ENCODE measurements around the gene TBC1D1. TPM values are rescaled to one million over a fixed set of nuclear protein-coding genes. Genes with fewer than 3 reads are reported as not detected.

TBC1D1 gene
- total RNA-seq, 4 donors from 2014 or later, result 122 to 258 (median 139) TPM

DNA sequence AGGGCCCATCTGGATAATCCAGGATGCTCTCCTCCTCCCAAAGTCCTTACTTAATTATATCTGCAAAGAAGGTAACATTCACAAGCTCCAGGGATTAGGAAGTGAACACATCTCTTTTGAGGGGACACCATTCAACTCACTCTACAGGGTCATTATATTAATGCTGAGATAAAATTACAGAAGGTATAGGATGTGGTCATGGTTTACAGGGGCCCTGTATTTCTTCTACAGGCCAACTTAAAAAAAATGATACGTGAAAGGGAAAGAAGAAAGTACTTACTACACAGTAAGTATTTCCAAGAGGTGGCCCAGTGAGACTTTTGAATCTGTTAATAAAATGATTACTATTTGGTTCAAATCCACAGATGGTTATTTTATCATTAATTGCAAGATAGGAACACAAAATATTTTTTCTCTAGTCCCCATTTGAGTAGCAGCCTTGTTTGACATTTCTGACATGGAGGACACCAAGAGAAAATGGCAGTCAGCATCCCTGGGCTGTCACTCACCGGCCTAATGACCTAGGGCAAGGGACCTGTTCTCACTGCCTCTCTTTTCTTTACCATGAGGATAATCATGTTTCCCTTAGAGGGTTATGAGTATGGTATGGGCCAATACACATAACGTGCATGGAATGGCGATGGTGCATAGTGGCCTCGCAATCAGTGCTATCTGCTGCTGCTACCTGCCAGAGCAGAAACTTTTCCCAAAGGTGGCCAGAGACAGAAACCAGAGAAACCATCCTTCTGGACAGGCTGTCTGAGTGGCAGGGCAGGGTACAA is 209.8 kb downstream of the TBC1D1 start:
- no peak overlapping the region for H3K4me3 ChIP-seq
- TF ChIP-seq POLR2A (IDR thresholded peaks at IDR 0.05) (no peak), EP300 (IDR thresholded peaks at IDR 0.05; ENCODE audit: low read depth) (no peak), POLR2AphosphoS5 (IDR thresholded peaks at IDR 0.05) (no peak)
- TF ChIP-seq, protein P1, sequence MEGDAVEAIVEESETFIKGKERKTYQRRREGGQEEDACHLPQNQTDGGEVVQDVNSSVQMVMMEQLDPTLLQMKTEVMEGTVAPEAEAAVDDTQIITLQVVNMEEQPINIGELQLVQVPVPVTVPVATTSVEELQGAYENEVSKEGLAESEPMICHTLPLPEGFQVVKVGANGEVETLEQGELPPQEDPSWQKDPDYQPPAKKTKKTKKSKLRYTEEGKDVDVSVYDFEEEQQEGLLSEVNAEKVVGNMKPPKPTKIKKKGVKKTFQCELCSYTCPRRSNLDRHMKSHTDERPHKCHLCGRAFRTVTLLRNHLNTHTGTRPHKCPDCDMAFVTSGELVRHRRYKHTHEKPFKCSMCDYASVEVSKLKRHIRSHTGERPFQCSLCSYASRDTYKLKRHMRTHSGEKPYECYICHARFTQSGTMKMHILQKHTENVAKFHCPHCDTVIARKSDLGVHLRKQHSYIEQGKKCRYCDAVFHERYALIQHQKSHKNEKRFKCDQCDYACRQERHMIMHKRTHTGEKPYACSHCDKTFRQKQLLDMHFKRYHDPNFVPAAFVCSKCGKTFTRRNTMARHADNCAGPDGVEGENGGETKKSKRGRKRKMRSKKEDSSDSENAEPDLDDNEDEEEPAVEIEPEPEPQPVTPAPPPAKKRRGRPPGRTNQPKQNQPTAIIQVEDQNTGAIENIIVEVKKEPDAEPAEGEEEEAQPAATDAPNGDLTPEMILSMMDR (IDR thresholded peaks at IDR 0.05), result no peak
- H3K27me3 ChIP-seq, result no peaks in the 10 kb centered on the region
- intact Hi-C loops (cut with DNase I; ENCODE audit: low total_unique reads) (no loop called here), in situ Hi-C loops (cut with MboI; ENCODE audit: low pct_ligation_motif_present in 1 of 4, low pct_unique_long_range_greater_than_20kb in 1 of 4, low sequenced_read_pairs in 3 of 4) (no loop called here)
- H3K36me3 ChIP-seq, result peaks cover 0 to 7% (median 0%) of the 10 kb centered on the region in 4 donors
- H3K27ac ChIP-seq, result no peak overlapping the region
- H3K9me3 ChIP-seq, result no peaks in the 10 kb centered on the region
- peaks cover 0 to 20% (median 2%) of the 10 kb centered on the region in 4 donors for H3K4me1 ChIP-seq
- WGBS, 2 donors (ENCODE audit: low coverage in 1 of 2), result 93 to 100% methylated on average over 4 to 5 of the region's 5 CpGs
- no peak for DNase-seq

DNA sequence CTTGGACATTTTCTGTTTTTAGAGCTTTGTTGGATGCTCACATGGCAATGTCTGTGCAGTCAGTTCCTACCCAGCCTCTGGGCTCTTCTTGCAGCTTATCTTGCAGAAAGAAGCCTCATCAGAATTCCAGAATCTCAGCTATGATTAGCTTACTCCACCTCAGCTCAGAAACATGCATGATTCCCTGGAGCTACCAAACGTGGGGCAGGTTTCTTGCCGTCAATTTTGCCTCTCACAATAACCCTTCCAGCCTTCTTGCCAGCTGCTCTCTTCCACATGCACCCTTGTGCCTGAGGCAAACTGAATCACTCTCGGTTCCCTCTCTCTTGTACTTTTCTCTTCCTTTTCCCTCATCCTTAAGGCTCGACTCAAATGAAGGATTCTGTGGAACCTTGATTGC is 210.7 kb downstream of the TBC1D1 start:
- Histone ChIP-seq H3K27ac (no peak overlapping the region), H3K9me3 (no peaks in the 10 kb centered on the region), H3K4me1 (peaks cover 0 to 23% (median 4%) of the 10 kb centered on the region in 4 donors), H3K27me3 (no peaks in the 10 kb centered on the region), H3K4me3 (no peak overlapping the region), H3K36me3 (peaks cover 0 to 7% (median 0%) of the 10 kb centered on the region in 4 donors)
- DNase-seq, result no peak
- WGBS, 2 donors (ENCODE audit: low coverage in 1 of 2), result 80 to 81% methylated on average over 4 of the region's 4 CpGs
- in situ Hi-C loops (cut with MboI; ENCODE audit: low pct_ligation_motif_present in 1 of 4, low pct_unique_long_range_greater_than_20kb in 1 of 4, low sequenced_read_pairs in 3 of 4), result no loop called here
- intact Hi-C loops (cut with DNase I; ENCODE audit: low total_unique reads), result no loop called here
- TF ChIP-seq, protein P1 (IDR thresholded peaks at IDR 0.05), result no peak
- TF ChIP-seq EP300 (IDR thresholded peaks at IDR 0.05; ENCODE audit: low read depth) (no peak), POLR2AphosphoS5 (IDR thresholded peaks at IDR 0.05) (no peak), POLR2A (IDR thresholded peaks at IDR 0.05) (no peak)

DNA sequence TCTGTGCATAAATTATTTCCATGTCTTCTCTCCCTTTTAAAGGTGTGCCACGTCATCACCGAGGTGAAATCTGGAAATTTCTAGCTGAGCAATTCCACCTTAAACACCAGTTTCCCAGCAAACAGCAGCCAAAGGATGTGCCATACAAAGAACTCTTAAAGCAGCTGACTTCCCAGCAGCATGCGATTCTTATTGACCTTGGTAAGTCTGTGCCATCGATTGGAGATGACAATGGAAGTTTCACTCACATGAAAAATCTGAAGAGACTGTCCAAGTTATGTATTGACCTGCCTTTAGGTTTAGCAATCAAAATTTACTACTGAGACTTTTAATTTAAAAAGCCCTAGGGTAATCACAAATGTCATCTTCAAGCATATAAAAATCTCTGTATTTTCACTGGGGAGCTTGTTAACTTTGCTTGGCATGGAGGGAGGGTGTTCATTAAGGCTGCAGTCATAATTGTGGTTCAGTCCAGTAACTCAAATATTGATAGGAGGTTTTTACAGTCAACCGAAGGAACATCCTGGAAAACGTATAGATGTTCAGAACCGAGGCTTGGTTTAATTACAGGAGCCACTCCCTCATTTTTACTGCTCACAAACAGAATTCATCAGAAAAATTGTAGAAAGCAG is 212.2 kb downstream of the TBC1D1 start:
- H3K27me3 ChIP-seq, result no peaks in the 10 kb centered on the region
- intact Hi-C loops (cut with DNase I; ENCODE audit: low total_unique reads), result no loop called here
- H3K9me3 ChIP-seq, result no peaks in the 10 kb centered on the region
- 57 to 69% methylated on average over 7 of the region's 7 CpGs for WGBS, 2 donors (ENCODE audit: low coverage in 1 of 2)
- TF ChIP-seq, protein P1 (IDR thresholded peaks at IDR 0.05), result no peak
- TF ChIP-seq POLR2AphosphoS5 (IDR thresholded peaks at IDR 0.05) (no peak), EP300 (IDR thresholded peaks at IDR 0.05; ENCODE audit: low read depth) (no peak), POLR2A (IDR thresholded peaks at IDR 0.05) (no peak)
- peak overlapping the region in 3 of 4 donors; percentile 1 to 58 (median 31) for H3K27ac ChIP-seq
- H3K4me1 ChIP-seq, result peaks cover 0 to 27% (median 6%) of the 10 kb centered on the region in 4 donors
- no peak overlapping the region for H3K4me3 ChIP-seq
- DNase-seq, result no peak
- in situ Hi-C loops (cut with MboI; ENCODE audit: low pct_ligation_motif_present in 1 of 4, low pct_unique_long_range_greater_than_20kb in 1 of 4, low sequenced_read_pairs in 3 of 4), result no loop called here
- H3K36me3 ChIP-seq, result peaks cover 0 to under 1% (median 0%) of the 10 kb centered on the region in 4 donors

DNA sequence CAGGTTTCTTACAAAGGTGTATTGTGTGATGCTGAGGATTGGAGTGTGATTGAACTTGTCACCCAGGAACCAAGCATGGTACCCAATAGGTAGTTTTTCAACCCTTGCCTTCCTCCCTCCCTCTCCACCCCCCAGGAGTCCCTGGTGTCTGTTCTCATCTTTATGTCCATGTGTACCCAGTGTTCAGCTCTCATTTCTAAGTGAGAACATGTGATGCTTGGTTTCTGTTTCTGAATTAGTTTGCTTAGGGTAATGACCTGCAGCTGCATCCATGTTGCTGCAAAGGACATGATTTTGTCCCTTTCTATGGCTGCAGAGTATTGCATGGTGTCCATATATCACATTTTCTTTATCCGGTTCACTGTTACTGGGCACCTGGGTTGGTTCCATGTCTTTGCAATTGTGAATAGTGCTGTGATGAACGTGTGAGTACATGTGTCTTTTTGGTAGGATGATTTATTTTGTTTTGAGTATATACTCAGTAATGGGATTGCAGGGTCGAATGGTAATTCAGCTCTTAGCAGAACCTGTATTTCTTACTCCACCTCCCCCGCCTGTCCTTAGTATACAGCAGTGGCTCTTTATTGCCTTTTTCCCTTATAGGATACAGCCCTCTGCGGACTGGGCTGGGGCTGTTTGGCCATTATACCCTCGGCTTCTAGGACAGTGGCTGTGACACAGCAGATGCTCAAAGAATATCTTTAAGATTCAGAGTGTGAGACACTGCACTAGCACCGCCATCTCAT is 214.8 kb downstream of the TBC1D1 start:
- TF ChIP-seq EP300 (IDR thresholded peaks at IDR 0.05; ENCODE audit: low read depth) (no peak), POLR2A (IDR thresholded peaks at IDR 0.05) (no peak)
- TF ChIP-seq, protein P1 (IDR thresholded peaks at IDR 0.05), result no peak
- no peak for DNase-seq
- peak overlapping the region in 1 of 4 donors; percentile 28 for H3K27ac ChIP-seq
- no peaks in the 10 kb centered on the region for H3K9me3 ChIP-seq
- H3K36me3 ChIP-seq, result no peaks in the 10 kb centered on the region
- 67 to 76% methylated on average over 6 to 7 of the region's 7 CpGs for WGBS, 2 donors (ENCODE audit: low coverage in 1 of 2)
- in situ Hi-C loops (cut with MboI; ENCODE audit: low pct_ligation_motif_present in 1 of 4, low pct_unique_long_range_greater_than_20kb in 1 of 4, low sequenced_read_pairs in 3 of 4), result no loop called here
- no peak overlapping the region for H3K4me3 ChIP-seq
- H3K4me1 ChIP-seq, result peaks cover 0 to 39% (median 17%) of the 10 kb centered on the region in 4 donors
- H3K27me3 ChIP-seq, result no peaks in the 10 kb centered on the region
- intact Hi-C loops (cut with DNase I; ENCODE audit: low total_unique reads), result no loop called here

Measured in transverse colon (tissue), 4 donors.